HEK293 (cell line): Measurements from ENCODE around the gene HOXB8.

ENCODE experiments used
- CTCF ChIA-PET: fragments of 350-600 bp; formaldehyde crosslinking; extraction: SDS; loops from one replicate; lab custom pipeline; 2021; ENCODE audit warnings: antibody characterized with exemption; lab: Yijun Ruan, JAX
- POLR2A ChIA-PET: fragments of 300-600 bp; formaldehyde crosslinking; extraction: SDS; loops from one replicate; lab custom pipeline; 2020; ENCODE audit warnings: antibody characterized with exemption, inconsistent platforms; lab: Yijun Ruan, JAX
- H3K27ac ChIP-seq: fragments of 200-500 bp; sonication (Bioruptor generic); 2 replicates; pipeline ENCODE4 v1.5.1; 2014; ENCODE audit warnings: low read depth, low read length, control low read depth, inconsistent platforms; ENCODE audit errors: extremely low read depth
- H3K36me3 ChIP-seq, 2 experiments: fragments of 200-500 bp in 1 of 2; sonication (Bioruptor generic) in 1 of 2; 1 replicate in 1 of 2; 2 replicates in 1 of 2; pipeline ENCODE4 v1.5.1; 2014 to 2017; ENCODE audit warnings: inconsistent platforms in 2 of 2, low read length in 2 of 2; ENCODE audit not compliant: control insufficient read depth in 2 of 2, insufficient read depth in 1 of 2
- H3K4me1 ChIP-seq: fragments of 200-500 bp; sonication (Bioruptor generic); 2 replicates; pipeline ENCODE4 v1.5.1; 2014; ENCODE audit warnings: mild to moderate bottlenecking, low read length, inconsistent platforms; ENCODE audit not compliant: control insufficient read depth, insufficient read depth
- H3K4me3 ChIP-seq: 2 replicates; pipeline ENCODE4 v1.5.1; 2011; ENCODE audit warnings: low read depth, mild to moderate bottlenecking, control low read depth, low read length, moderate library complexity
- H3K9me3 ChIP-seq: fragments of 200-500 bp; sonication (Bioruptor generic); 2 replicates; pipeline ENCODE4 v1.5.1; 2014; ENCODE audit warnings: low read depth, low read length, inconsistent platforms; ENCODE audit not compliant: control insufficient read depth, insufficient read depth
- HOXD13 ChIP-seq: sonication (generic); formaldehyde crosslinking; IDR thresholded peaks from 2 replicates; pipeline ENCODE4 v1.8.0; 2022; ENCODE audit warnings: missing genetic modification reagents, borderline replicate concordance
- KLF10 ChIP-seq: fragments of 450-650 bp; IDR thresholded peaks from 2 replicates; pipeline ENCODE4 v1.5.1; 2018; ENCODE audit warnings: missing biosample characterization, mild to moderate bottlenecking, missing genetic modification characterization
- SCRT1 ChIP-seq: fragments of 450-650 bp; formaldehyde crosslinking; IDR thresholded peaks from 2 replicates; pipeline ENCODE4 v1.5.1; 2016; ENCODE audit warnings: missing biosample characterization, missing genetic modification characterization, borderline replicate concordance
- TCF7L2 ChIP-seq: IDR thresholded peaks from 2 replicates; pipeline ENCODE4 v1.6.1; 2011; ENCODE audit warnings: low read depth, mild to moderate bottlenecking, inconsistent platforms, low read length, moderate library complexity, borderline replicate concordance
- YY2 ChIP-seq: fragments of 450-650 bp; formaldehyde crosslinking; IDR thresholded peaks from 2 replicates; pipeline ENCODE4 v1.5.1; 2016; ENCODE audit warnings: missing biosample characterization, missing genetic modification characterization
- ZBTB1 ChIP-seq: fragments of 450-650 bp; formaldehyde crosslinking; IDR thresholded peaks from 2 replicates; pipeline ENCODE4 v1.5.1; 2016; ENCODE audit warnings: missing biosample characterization, missing genetic modification characterization
- ZBTB8A ChIP-seq: fragments of 450-650 bp; formaldehyde crosslinking; IDR thresholded peaks from 2 replicates; pipeline ENCODE4 v1.5.1; 2016; ENCODE audit warnings: missing biosample characterization, missing genetic modification characterization
- ZNF16 ChIP-seq: fragments of 450-650 bp; formaldehyde crosslinking; IDR thresholded peaks from 2 replicates; pipeline ENCODE4 v1.5.1; 2016; ENCODE audit warnings: low read depth, missing biosample characterization, missing genetic modification characterization
- ZNF214 ChIP-seq: fragments of 450-650 bp; formaldehyde crosslinking; IDR thresholded peaks from 2 replicates; pipeline ENCODE4 v1.5.1; 2017; ENCODE audit warnings: missing biosample characterization, mild to moderate bottlenecking, missing genetic modification characterization, borderline replicate concordance
- ZNF248 ChIP-seq: fragments of 450-650 bp; formaldehyde crosslinking; IDR thresholded peaks from 2 replicates; pipeline ENCODE4 v1.5.1; 2017; ENCODE audit warnings: missing biosample characterization, missing genetic modification characterization
- ZNF266 ChIP-seq: fragments of 450-650 bp; formaldehyde crosslinking; IDR thresholded peaks from 2 replicates; pipeline ENCODE4 v1.5.1; 2016; ENCODE audit warnings: missing biosample characterization, missing genetic modification characterization, low read depth
- ZNF341 ChIP-seq: fragments of 450-650 bp; formaldehyde crosslinking; IDR thresholded peaks from 2 replicates; pipeline ENCODE4; 2016; ENCODE audit warnings: low read depth, missing biosample characterization, missing genetic modification characterization
- ZNF37A ChIP-seq: fragments of 450-650 bp; IDR thresholded peaks from 2 replicates; pipeline ENCODE4 v1.5.1; 2018; ENCODE audit warnings: missing biosample characterization, missing genetic modification characterization
- ZNF791 ChIP-seq: fragments of 450-650 bp; formaldehyde crosslinking; IDR thresholded peaks from 2 replicates; pipeline ENCODE4 v1.5.1; 2016; ENCODE audit warnings: missing biosample characterization, missing genetic modification characterization
- ZSCAN16 ChIP-seq: fragments of 450-650 bp; formaldehyde crosslinking; IDR thresholded peaks from 2 replicates; pipeline ENCODE4 v1.5.1; 2016; ENCODE audit warnings: missing biosample characterization, missing genetic modification characterization
- TF ChIP-seq, protein P1 (sequence below): fragments of 450-650 bp; formaldehyde crosslinking; IDR thresholded peaks from 2 replicates; pipeline ENCODE4 v1.5.1; 2016; ENCODE audit warnings: missing biosample characterization, missing genetic modification characterization
- TF ChIP-seq, protein P2 (sequence below): fragments of 450-650 bp; formaldehyde crosslinking; conservative IDR thresholded peaks from 2 replicates; pipeline ENCODE4 v1.5.1; 2016; ENCODE audit warnings: low read depth, missing biosample characterization, missing genetic modification characterization
- TF ChIP-seq, protein P3 (sequence below): fragments of 450-650 bp; formaldehyde crosslinking; IDR thresholded peaks from 2 replicates; pipeline ENCODE4 v1.5.1; 2016; ENCODE audit warnings: missing biosample characterization, missing genetic modification characterization

Gene HOXB8

DNA sequence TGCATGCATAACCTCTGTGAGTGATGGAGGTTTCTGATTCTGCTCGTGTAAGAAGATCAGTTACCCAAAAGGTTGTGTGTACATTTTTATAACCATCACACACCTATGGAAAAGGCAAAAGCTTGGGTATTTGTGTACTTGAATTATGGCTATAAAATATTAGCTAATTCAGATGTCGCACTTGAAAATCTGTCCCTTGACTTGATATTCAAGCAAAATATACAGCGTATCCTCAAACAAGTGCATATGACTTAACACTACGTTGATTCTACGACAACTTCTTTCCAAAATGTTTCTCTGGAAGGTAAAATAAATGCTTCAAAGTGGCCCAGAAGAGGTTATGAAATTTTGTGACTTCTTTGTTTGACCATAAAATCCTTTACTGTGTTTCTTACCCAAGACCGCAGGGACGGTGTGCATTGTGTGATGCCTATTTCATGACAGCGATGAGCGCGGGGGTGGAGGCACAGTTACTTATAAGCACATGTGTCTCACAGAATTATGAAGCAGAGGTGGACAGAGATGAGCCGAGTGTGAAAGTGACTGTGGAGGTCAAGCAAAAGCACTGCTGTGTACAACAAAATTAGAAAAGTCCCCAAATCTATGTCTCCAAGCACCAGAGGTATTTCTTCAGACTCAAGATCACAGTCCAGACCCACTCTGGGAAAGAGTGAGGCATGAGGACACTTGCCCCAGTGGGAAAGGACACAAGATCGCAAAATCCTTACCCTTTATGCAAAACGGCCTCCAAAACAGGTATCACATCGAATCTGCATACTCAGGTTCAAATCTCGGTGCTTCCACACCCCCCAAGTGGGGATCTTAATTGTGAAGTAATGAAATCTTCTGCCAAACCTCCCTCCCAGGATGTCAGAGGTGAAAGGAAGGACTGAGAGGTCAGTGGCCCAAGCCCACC lies 15.2 kb upstream of the HOXB8 start:
- no peaks in the 10 kb centered on the region for H3K9me3 ChIP-seq
- POLR2A ChIA-PET = interaction anchor here (0.6 to 1.5 kb wide), 2 partner anchors 10 to 436 kb away, joined by 5 to 7 read pairs; no protein-coding TSS in a partner anchor
- H3K36me3 ChIP-seq = peaks cover 0 to 38% of the 10 kb centered on the region in 2 experiments; a peak in 2 of 3 replicates
- H3K4me1 ChIP-seq = peaks cover 6% of the 10 kb centered on the region; the same call in 1 of the 2 replicates
- TF ChIP-seq TCF7L2 (no peak), ZNF791 (tag by site-specific recombination) (no peak), ZSCAN16 (tag by site-specific recombination) (no peak), YY2 (tag by site-specific recombination) (no peak), KLF10 (tag by site-specific recombination) (no peak), ZNF341 (tag by site-specific recombination) (no peak)
- TF ChIP-seq, protein P1, sequence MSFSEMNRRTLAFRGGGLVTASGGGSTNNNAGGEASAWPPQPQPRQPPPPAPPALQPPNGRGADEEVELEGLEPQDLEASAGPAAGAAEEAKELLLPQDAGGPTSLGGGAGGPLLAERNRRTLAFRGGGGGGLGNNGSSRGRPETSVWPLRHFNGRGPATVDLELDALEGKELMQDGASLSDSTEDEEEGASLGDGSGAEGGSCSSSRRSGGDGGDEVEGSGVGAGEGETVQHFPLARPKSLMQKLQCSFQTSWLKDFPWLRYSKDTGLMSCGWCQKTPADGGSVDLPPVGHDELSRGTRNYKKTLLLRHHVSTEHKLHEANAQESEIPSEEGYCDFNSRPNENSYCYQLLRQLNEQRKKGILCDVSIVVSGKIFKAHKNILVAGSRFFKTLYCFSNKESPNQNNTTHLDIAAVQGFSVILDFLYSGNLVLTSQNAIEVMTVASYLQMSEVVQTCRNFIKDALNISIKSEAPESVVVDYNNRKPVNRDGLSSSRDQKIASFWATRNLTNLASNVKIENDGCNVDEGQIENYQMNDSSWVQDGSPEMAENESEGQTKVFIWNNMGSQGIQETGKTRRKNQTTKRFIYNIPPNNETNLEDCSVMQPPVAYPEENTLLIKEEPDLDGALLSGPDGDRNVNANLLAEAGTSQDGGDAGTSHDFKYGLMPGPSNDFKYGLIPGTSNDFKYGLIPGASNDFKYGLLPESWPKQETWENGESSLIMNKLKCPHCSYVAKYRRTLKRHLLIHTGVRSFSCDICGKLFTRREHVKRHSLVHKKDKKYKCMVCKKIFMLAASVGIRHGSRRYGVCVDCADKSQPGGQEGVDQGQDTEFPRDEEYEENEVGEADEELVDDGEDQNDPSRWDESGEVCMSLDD (tag by site-specific recombination) = no peak
- CTCF ChIA-PET = interaction anchor here (0.6 to 1.1 kb wide), 2 partner anchors 9 to 323 kb away, joined by 3 read pairs; no protein-coding TSS in a partner anchor
- H3K27ac ChIP-seq = no peak overlapping the region
- H3K4me3 ChIP-seq = no peak overlapping the region

DNA sequence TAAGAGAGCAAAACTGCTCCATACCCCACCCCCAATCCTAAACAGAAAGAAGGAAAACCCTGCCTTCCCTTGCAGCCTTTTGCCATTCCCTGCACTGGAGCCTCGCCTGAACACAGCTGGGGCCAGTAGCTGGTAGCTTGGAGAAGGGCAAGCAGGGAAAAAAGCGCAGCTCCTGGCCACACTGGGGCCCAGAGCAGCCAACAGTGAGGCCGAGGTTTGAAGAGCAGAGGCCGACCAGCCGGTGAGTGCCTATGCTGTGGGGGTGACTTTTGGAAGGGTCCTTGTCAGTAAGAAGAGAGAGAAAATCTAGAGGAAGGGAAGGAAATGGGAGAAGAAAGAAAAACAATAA lies 14.3 kb upstream of the HOXB8 start:
- Histone ChIP-seq H3K4me1 (peaks cover 6% of the 10 kb centered on the region; the same call in 1 of the 2 replicates), H3K9me3 (no peaks in the 10 kb centered on the region), H3K36me3 (peaks cover 0 to 30% of the 10 kb centered on the region in 2 experiments; a peak in 1 of 3 replicates), H3K4me3 (no peak overlapping the region), H3K27ac (no peak overlapping the region)
- POLR2A ChIA-PET = interaction anchor here (0.6 to 1.5 kb wide), 2 partner anchors 10 to 436 kb away, joined by 5 to 7 read pairs; no protein-coding TSS in a partner anchor
- CTCF ChIA-PET = interaction anchor here (1.0 to 1.1 kb wide), 2 partner anchors 10 to 162 kb away, joined by 3 to 4 read pairs; no protein-coding TSS in a partner anchor
- no peak for TF ChIP-seq ZBTB1 (tag by site-specific recombination)

DNA sequence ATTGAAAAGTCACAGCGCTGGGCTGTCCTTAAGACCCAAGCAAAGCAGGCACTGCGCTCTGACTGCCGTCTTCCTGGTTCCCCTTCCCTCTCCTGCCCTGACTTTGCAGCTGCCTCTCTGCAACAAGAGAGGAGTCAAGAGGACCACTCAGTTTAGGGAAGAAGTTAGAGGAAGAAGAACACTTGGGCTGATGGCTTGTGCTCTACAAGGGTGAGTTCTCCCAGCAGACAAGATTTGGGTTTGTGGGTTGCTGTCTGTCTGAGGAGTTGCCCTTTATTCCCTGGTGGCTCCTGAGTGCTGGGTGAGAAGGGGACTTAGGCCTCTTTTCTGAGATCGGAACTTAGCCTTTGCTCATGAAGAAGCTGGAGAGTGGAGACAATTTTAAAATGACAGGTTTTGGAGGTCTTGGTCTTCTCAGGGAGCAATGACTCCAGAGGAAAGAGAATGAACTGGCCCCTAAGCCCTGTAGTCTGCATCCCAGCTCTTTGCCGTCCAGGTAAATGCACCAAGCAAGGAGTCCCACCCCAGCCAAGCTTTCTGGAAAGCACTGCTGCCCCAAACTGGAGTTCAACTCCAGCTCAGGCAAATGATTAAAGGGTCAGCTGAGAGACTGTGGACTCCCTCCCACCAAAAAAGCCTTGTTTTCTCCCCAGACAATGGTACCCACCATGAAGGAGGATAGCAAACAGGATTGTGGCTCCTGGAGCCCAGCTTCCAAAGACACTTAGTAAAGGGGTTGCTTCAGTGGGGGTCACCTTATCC lies 13.7 kb upstream of the HOXB8 start:
- CTCF ChIA-PET = interaction anchor here (1.0 to 5.0 kb wide), 2 partner anchors 7 to 162 kb away, joined by 4 to 37 read pairs; no protein-coding TSS in a partner anchor
- peaks cover 9% of the 10 kb centered on the region for H3K4me1 ChIP-seq
- H3K4me3 ChIP-seq = no peak overlapping the region
- H3K27ac ChIP-seq = no peak overlapping the region
- peaks cover 0 to 29% of the 10 kb centered on the region in 2 experiments; a peak in 1 of 3 replicates for H3K36me3 ChIP-seq
- POLR2A ChIA-PET = interaction anchor here (1.5 to 4.5 kb wide), 2 partner anchors 8 to 11 kb away, joined by 7 to 38 read pairs; no protein-coding TSS in a partner anchor
- no peaks in the 10 kb centered on the region for H3K9me3 ChIP-seq
- no peak for TF ChIP-seq HOXD13 (CRISPR knock-in tag)
- no peak for TF ChIP-seq ZNF214
- TF ChIP-seq ZNF248 (tag by site-specific recombination) = no peak
- TF ChIP-seq ZNF266 = no peak
- TF ChIP-seq, protein P2, sequence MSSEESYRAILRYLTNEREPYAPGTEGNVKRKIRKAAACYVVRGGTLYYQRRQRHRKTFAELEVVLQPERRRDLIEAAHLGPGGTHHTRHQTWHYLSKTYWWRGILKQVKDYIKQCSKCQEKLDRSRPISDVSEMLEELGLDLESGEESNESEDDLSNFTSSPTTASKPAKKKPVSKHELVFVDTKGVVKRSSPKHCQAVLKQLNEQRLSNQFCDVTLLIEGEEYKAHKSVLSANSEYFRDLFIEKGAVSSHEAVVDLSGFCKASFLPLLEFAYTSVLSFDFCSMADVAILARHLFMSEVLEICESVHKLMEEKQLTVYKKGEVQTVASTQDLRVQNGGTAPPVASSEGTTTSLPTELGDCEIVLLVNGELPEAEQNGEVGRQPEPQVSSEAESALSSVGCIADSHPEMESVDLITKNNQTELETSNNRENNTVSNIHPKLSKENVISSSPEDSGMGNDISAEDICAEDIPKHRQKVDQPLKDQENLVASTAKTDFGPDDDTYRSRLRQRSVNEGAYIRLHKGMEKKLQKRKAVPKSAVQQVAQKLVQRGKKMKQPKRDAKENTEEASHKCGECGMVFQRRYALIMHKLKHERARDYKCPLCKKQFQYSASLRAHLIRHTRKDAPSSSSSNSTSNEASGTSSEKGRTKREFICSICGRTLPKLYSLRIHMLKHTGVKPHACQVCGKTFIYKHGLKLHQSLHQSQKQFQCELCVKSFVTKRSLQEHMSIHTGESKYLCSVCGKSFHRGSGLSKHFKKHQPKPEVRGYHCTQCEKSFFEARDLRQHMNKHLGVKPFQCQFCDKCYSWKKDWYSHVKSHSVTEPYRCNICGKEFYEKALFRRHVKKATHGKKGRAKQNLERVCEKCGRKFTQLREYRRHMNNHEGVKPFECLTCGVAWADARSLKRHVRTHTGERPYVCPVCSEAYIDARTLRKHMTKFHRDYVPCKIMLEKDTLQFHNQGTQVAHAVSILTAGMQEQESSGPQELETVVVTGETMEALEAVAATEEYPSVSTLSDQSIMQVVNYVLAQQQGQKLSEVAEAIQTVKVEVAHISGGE (tag by site-specific recombination) = no peak
- TF ChIP-seq SCRT1 (tag by site-specific recombination) = no peak
- TF ChIP-seq ZNF37A (tag by site-specific recombination) = no peak
- TF ChIP-seq ZBTB8A = no peak
- TF ChIP-seq ZNF16 (tag by site-specific recombination) = no peak
- TF ChIP-seq, protein P3, sequence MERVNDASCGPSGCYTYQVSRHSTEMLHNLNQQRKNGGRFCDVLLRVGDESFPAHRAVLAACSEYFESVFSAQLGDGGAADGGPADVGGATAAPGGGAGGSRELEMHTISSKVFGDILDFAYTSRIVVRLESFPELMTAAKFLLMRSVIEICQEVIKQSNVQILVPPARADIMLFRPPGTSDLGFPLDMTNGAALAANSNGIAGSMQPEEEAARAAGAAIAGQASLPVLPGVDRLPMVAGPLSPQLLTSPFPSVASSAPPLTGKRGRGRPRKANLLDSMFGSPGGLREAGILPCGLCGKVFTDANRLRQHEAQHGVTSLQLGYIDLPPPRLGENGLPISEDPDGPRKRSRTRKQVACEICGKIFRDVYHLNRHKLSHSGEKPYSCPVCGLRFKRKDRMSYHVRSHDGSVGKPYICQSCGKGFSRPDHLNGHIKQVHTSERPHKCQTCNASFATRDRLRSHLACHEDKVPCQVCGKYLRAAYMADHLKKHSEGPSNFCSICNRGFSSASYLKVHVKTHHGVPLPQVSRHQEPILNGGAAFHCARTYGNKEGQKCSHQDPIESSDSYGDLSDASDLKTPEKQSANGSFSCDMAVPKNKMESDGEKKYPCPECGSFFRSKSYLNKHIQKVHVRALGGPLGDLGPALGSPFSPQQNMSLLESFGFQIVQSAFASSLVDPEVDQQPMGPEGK (tag by site-specific recombination) = no peak
